22Rv1 (cell line): ENCODE data around the gene HIVEP3.

Source experiments
- ZFX ChIP-seq: fragments of 450-650 bp; IDR thresholded peaks from 2 replicates; pipeline ENCODE4 v1.6.1; 2017; ENCODE audit warnings: antibody characterized with exemption, borderline replicate concordance
- TF ChIP-seq, protein P1 (sequence below): fragments of 450-650 bp; IDR thresholded peaks from 2 replicates; pipeline ENCODE4 v1.5.1; 2017; ENCODE audit warnings: mild to moderate bottlenecking

- no peak for TF ChIP-seq ZFX
- TF ChIP-seq, protein P1, sequence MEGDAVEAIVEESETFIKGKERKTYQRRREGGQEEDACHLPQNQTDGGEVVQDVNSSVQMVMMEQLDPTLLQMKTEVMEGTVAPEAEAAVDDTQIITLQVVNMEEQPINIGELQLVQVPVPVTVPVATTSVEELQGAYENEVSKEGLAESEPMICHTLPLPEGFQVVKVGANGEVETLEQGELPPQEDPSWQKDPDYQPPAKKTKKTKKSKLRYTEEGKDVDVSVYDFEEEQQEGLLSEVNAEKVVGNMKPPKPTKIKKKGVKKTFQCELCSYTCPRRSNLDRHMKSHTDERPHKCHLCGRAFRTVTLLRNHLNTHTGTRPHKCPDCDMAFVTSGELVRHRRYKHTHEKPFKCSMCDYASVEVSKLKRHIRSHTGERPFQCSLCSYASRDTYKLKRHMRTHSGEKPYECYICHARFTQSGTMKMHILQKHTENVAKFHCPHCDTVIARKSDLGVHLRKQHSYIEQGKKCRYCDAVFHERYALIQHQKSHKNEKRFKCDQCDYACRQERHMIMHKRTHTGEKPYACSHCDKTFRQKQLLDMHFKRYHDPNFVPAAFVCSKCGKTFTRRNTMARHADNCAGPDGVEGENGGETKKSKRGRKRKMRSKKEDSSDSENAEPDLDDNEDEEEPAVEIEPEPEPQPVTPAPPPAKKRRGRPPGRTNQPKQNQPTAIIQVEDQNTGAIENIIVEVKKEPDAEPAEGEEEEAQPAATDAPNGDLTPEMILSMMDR = no peak
Observed at GRCh38 chr1:41621256-41621655, 297.5 kb downstream of the HIVEP3 start.
